ENCODE results near the gene ZNF610.

The ZNF610 gene

GRCh38 chr19:52398081-52398441 is 62.0 kb downstream of the ZNF610 start:
- no peak for DNase-seq (ENCODE audit: low read depth)

GRCh38 chr19:52410276-52410675 is 74.2 kb downstream of the ZNF610 start:
- DNase-seq (ENCODE audit: low read depth) = no peak

- no peak for DNase-seq (ENCODE audit: low read depth)
Observed at GRCh38 chr19:52415711-52416110, 79.7 kb downstream of the ZNF610 start.

All from GM04504 (cell line).